Suprapubic skin (tissue), 4 donors: Measurements from ENCODE around the gene TBL1X. TPM values are rescaled to one million over a fixed set of nuclear protein-coding genes. Genes with fewer than 3 reads are reported as not detected.

Experiments used
- DNase-seq, 2 donors: peaks; one replicate each; pipeline ENCODE4 v3.0.0-alpha.2; 2019; ENCODE audit warnings: low spot score in 2 of 2
- H3K27ac ChIP-seq: fragments of 200-600 bp; sonication (generic); one replicate; pipeline ENCODE4 v1.5.1; 2019
- H3K27me3 ChIP-seq: fragments of 200-600 bp; sonication (generic); one replicate; pipeline ENCODE4 v1.5.1; 2019
- H3K36me3 ChIP-seq: fragments of 200-600 bp; sonication (generic); one replicate; pipeline ENCODE4 v1.5.1; 2019
- H3K4me1 ChIP-seq: fragments of 200-600 bp; sonication (generic); one replicate; pipeline ENCODE4 v1.5.1; 2019
- H3K4me3 ChIP-seq: fragments of 200-600 bp; sonication (generic); one replicate; pipeline ENCODE4 v1.5.1; 2019; ENCODE audit warnings: mild to moderate bottlenecking
- H3K9me3 ChIP-seq: fragments of 200-600 bp; sonication (generic); one replicate; pipeline ENCODE4 v1.5.1; 2019
- CTCF ChIP-seq, 2 donors: fragments of 200-600 bp in 1 of 2; fragments of 450-650 bp in 1 of 2; sonication (generic) in 1 of 2; IDR thresholded peaks; one replicate each; pipeline ENCODE4 v1.5.1; 2016 to 2019; ENCODE audit warnings: antibody characterized with exemption in 2 of 2, mild to moderate bottlenecking in 1 of 2, moderate library complexity in 1 of 2
- EP300 ChIP-seq: sonication (generic); formaldehyde crosslinking; IDR thresholded peaks from one replicate; pipeline ENCODE4 v1.6.1; 2017; ENCODE audit warnings: antibody characterized with exemption
- POLR2A ChIP-seq, 2 donors: fragments of 450-650 bp; IDR thresholded peaks; one replicate each; pipeline ENCODE4 v1.6.1; 2017; ENCODE audit warnings: antibody characterized with exemption in 2 of 2, mild to moderate bottlenecking in 2 of 2, moderate library complexity in 2 of 2
- POLR2AphosphoS5 ChIP-seq, 3 donors: sonication (generic); formaldehyde crosslinking; IDR thresholded peaks; one replicate each; pipeline ENCODE4 v1.6.1; 2017; ENCODE audit warnings: antibody characterized with exemption in 3 of 3
- WGBS: methylation state at CpG from one replicate; pipeline ENCODE4 v1.1.5; 2018; 5-methylcytosine and 5-hydroxymethylcytosine counted together
- total RNA-seq, 4 donors: library from RNA; depleted of rRNA; stranded (reverse); fragments of >200 nt; gene quantifications; one replicate each; pipeline ENCODE4 v1.1.0, GENCODE V29; 2016

The TBL1X gene
- total RNA-seq, 4 donors from 2014 or later = 13.2 to 31.0 (median 17.1) TPM

GRCh38 chrX:9728261-9728660, 263.4 kb downstream of the TBL1X start:
- Histone ChIP-seq H3K4me3 (no peak overlapping the region), H3K9me3 (no peaks in the 10 kb centered on the region), H3K4me1 (no peaks in the 10 kb centered on the region), H3K27ac (no peak overlapping the region), H3K27me3 (no peaks in the 10 kb centered on the region), H3K36me3 (no peaks in the 10 kb centered on the region)
- 73% methylated on average over 3 of the region's 3 CpGs for WGBS
- TF ChIP-seq CTCF (IDR thresholded peaks at IDR 0.05) = no peak
- no peak for TF ChIP-seq POLR2AphosphoS5 (IDR thresholded peaks at IDR 0.05)
- no peak for DNase-seq

GRCh38 chrX:9729171-9729885, 264.5 kb downstream of the TBL1X start:
- DNase-seq = no peak
- Histone ChIP-seq H3K4me1 (no peaks in the 10 kb centered on the region), H3K4me3 (no peak overlapping the region), H3K9me3 (no peaks in the 10 kb centered on the region), H3K36me3 (no peaks in the 10 kb centered on the region), H3K27me3 (no peaks in the 10 kb centered on the region), H3K27ac (no peak overlapping the region)
- 68% methylated on average over 5 of the region's 5 CpGs for WGBS
- TF ChIP-seq POLR2AphosphoS5 (IDR thresholded peaks at IDR 0.05) = no peak
- no peak for TF ChIP-seq POLR2A (IDR thresholded peaks at IDR 0.05)
- no peak for TF ChIP-seq CTCF (IDR thresholded peaks at IDR 0.05)
- TF ChIP-seq EP300 = no peak

- Histone ChIP-seq H3K36me3 (no peaks in the 10 kb centered on the region), H3K4me3 (no peak overlapping the region), H3K4me1 (no peaks in the 10 kb centered on the region), H3K27ac (no peak overlapping the region), H3K9me3 (no peaks in the 10 kb centered on the region), H3K27me3 (no peaks in the 10 kb centered on the region)
- DNase-seq = no peak
- TF ChIP-seq CTCF (IDR thresholded peaks at IDR 0.05) (no peak), EP300 (no peak), POLR2A (IDR thresholded peaks at IDR 0.05) (no peak), POLR2AphosphoS5 (IDR thresholded peaks at IDR 0.05) (no peak)
- 52% methylated on average over 2 of the region's 3 CpGs for WGBS
Observed at GRCh38 chrX:9730078-9730477, 265.2 kb downstream of the TBL1X start.

GRCh38 chrX:9730752-9731151, 265.9 kb downstream of the TBL1X start:
- no peak for DNase-seq
- Histone ChIP-seq H3K4me1 (no peaks in the 10 kb centered on the region), H3K9me3 (no peaks in the 10 kb centered on the region), H3K4me3 (no peak overlapping the region), H3K27ac (no peak overlapping the region), H3K36me3 (no peaks in the 10 kb centered on the region), H3K27me3 (no peaks in the 10 kb centered on the region)
- TF ChIP-seq EP300 (no peak), CTCF (IDR thresholded peaks at IDR 0.05) (no peak), POLR2AphosphoS5 (IDR thresholded peaks at IDR 0.05) (no peak), POLR2A (IDR thresholded peaks at IDR 0.05) (no peak)
- WGBS = 37% methylated on average over 1 of the region's 1 CpG

- no peaks in the 10 kb centered on the region for H3K4me1 ChIP-seq
- no peak for TF ChIP-seq CTCF (IDR thresholded peaks at IDR 0.05)
- TF ChIP-seq EP300 = no peak
- no peak for TF ChIP-seq POLR2AphosphoS5 (IDR thresholded peaks at IDR 0.05)
- TF ChIP-seq POLR2A (IDR thresholded peaks at IDR 0.05) = no peak
- H3K27me3 ChIP-seq = no peaks in the 10 kb centered on the region
- WGBS = 69% methylated on average over 7 of the region's 7 CpGs
- DNase-seq = no peak
- H3K4me3 ChIP-seq = no peak overlapping the region
- H3K9me3 ChIP-seq = no peaks in the 10 kb centered on the region
- no peaks in the 10 kb centered on the region for H3K36me3 ChIP-seq
- no peak overlapping the region for H3K27ac ChIP-seq
Observed at GRCh38 chrX:9737363-9737762, 272.5 kb downstream of the TBL1X start.
